Activated naive CD4-positive, alpha-beta T cell treated with anti-CD3 and anti-CD28 coated beads, Interleukin-2, amount 50 U/mL, for 72 hours (primary cell): Measurements from ENCODE around the gene P2RY13. TPM values are rescaled to one million over a fixed set of nuclear protein-coding genes. Genes with fewer than 3 reads are reported as not detected.
A peak's percentile ranks its signal among the peaks of the same experiment; 100 is the strongest.

Source experiments
- ATAC-seq, 2 donors: fragments of 150-1000 bp; cut with Tn5 transposase; 2 replicates each; pipeline ENCODE4 v1.10.0; 2021; ENCODE audit warnings: mild to moderate bottlenecking in 2 of 2, moderate library complexity in 2 of 2
- DNase-seq, 2 donors: peaks; one replicate each; pipeline ENCODE4 v3.0.0; 2021 to 2022; ENCODE audit warnings: low spot score in 2 of 2
- H3K27ac Mint-ChIP-seq, 2 donors: one replicate each; pipeline ENCODE4 v1.8.0; 2022; ENCODE audit warnings: mild to moderate bottlenecking in 2 of 2, mixed read lengths in 2 of 2
- H3K36me3 Mint-ChIP-seq, 2 donors: one replicate each; pipeline ENCODE4 v1.8.0; 2022; ENCODE audit warnings: mixed read lengths in 2 of 2
- H3K9me3 Mint-ChIP-seq, 2 donors: one replicate each; pipeline ENCODE4 v1.8.0; 2022; ENCODE audit warnings: mixed read lengths in 2 of 2
- total RNA-seq, 2 donors: library from RNA; stranded (reverse); gene quantifications; one replicate each; pipeline ENCODE4 v1.2.3, GENCODE V29; 2022

Gene P2RY13
- total RNA-seq, 2 donors from 2014 or later, result not detected

DNA sequence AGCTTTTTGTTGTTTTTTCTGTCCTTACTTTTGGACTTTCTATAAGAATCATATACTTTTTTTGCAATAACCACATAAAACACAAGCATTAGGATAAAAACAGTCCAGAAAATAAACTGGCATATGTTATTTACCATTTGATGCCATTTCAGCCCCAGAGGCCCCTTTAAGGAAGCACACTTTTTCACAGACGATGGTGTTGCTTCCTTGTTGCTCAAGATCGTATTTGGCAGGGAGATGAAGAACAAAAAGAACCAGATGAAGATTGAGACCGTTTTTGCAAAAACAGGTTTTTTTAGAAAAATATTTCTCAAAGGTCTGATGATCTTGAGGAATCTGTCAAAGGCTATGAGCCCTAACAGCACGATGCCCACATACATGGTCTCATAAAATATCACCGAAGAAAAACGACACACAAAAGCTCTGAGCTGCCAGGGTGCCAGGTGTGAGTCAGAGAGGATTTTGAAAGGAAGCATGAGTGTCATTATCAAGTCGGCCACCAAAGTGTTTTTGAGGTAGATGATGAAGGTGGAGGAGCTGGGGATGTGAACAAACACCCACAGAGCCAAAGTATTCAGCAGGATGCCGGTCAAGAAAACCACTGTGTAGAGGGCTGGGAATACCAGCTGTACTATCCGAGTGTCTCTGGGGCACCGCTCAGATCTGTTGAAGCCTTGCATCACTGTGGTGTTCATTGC, 902 bp downstream of the P2RY13 start:
- Mint-ChIP-seq H3K9me3 (no peaks in the 10 kb centered on the region), H3K36me3 (no peaks in the 10 kb centered on the region), H3K27ac (no peak overlapping the region)
- ATAC-seq (peak; percentile 79 to 89), DNase-seq (no peak)

DNA sequence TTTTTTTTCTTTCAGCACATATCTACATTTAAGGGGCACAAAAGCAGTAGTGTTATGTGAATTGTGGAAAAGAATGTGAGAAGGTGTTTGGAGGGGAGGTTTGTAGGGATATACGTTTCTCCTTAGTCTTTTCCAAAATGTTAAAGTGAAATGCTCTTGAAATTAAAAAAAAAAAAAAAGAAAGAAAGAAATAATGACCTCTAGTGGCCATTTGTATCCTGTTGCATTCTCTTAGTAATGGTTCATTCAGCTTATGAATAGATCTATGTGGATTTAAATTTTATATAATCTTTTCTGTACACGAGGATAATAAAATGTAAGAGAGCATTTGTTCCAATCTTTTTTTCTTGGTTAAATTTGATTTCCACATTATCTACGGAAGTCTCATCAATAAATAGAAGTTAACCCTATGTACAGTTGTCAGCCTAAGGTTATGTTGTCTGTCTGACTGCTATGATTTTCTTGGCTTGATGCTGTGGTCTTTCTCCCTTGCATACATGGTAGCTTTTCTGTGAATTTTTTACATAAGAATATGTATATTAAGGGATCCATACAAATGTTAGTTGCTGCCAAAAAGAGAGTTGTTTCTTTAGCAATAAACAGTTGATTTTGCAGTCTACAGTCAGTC, 1.7 kb downstream of the P2RY13 start:
- peaks cover 0 to 7% of the 10 kb centered on the region in 2 donors for H3K36me3 Mint-ChIP-seq
- H3K9me3 Mint-ChIP-seq, result peaks cover 3 to 6% of the 10 kb centered on the region in 2 donors
- ATAC-seq, result peak in 1 of 2 donors; percentile 20
- H3K27ac Mint-ChIP-seq, result no peak overlapping the region
- DNase-seq, result no peak

DNA sequence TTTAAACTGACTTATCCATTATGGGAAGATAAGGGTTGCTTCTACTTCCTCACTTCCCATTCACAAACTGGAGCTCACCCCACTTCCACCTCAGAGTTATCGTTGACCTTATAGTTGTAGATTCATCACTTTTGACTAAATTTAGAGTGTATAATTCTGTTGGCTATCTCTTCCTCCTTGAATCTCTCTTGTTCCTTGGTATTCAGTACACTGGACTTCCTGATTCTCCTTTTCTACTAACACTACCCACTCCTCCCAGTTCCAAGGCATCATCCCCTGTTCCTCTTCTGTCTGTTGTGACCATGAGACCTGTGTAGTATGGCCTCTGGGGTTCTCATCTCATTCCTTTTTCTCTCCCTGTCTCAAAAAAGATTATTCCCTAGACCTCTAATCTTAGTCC, 6.8 kb downstream of the P2RY13 start:
- H3K9me3 Mint-ChIP-seq, result peaks cover 3 to 9% of the 10 kb centered on the region in 2 donors
- ATAC-seq (no peak), DNase-seq (no peak)
- no peak overlapping the region for H3K27ac Mint-ChIP-seq
- H3K36me3 Mint-ChIP-seq, result peaks cover 0 to 7% of the 10 kb centered on the region in 2 donors

DNA sequence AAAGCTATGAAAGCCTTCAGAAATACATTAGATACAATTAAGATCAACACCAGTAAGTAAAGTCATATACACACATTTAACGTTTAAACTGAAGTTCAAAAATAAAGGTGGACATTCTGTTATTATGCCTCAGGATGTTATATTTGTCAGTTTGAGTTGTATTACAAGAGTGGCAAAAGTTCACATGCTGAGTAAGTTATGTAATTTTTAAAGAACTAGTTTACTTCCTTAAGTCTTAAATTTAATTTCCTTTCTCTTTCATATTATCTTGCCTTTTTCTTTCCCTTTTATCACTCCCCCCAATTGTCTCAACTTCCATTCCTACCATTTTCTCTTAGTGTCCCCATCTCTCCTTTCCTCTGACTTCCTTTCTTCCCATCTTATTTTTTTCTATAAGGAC, 7.8 kb downstream of the P2RY13 start:
- ATAC-seq (no peak), DNase-seq (no peak)
- H3K9me3 Mint-ChIP-seq, result peaks cover 3 to 9% of the 10 kb centered on the region in 2 donors
- peaks cover 0 to 7% of the 10 kb centered on the region in 2 donors for H3K36me3 Mint-ChIP-seq
- no peak overlapping the region for H3K27ac Mint-ChIP-seq

DNA sequence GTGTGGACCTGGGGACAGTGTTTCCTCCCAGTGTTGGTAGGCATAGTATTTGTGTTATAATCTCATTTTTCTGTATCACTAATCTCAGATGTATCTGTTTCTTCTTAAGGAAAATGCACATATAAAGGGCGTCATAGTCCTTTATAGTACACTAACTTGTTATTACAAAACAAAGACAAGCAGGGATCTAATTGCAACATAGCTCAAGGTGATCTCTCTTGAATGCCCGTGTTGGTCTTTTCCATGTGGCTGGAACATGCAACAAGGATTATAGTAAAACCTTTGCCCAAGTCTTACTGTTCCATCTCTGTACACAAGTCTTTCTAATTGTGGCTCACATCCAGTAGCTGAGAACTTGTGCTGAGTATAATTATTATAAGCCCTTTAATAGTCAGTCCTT, 9.2 kb downstream of the P2RY13 start:
- H3K36me3 Mint-ChIP-seq, result peaks cover 0 to 7% of the 10 kb centered on the region in 2 donors
- DNase-seq (no peak), ATAC-seq (no peak)
- peaks cover 3 to 9% of the 10 kb centered on the region in 2 donors for H3K9me3 Mint-ChIP-seq
- H3K27ac Mint-ChIP-seq, result no peak overlapping the region

DNA sequence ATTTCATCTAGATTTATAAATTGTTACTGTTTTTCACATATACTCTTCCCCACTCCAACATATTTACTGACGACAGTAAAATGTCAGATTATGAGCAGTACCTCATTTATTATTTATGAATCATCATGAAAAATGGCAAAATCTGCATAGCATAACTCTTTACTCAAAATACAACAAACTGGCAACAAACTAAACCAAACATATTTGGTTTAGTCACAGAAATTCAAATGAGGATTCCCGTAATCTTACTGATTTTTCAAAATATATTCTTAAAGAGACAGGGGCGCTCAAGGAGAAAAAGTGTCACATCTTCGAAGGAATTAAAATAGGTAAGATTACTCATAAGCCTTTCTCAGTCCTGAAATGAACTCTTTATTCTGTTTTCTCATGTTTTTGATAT, 9.7 kb downstream of the P2RY13 start:
- H3K27ac Mint-ChIP-seq, result peak overlapping the region in 1 of 2 donors; percentile 27

DNA sequence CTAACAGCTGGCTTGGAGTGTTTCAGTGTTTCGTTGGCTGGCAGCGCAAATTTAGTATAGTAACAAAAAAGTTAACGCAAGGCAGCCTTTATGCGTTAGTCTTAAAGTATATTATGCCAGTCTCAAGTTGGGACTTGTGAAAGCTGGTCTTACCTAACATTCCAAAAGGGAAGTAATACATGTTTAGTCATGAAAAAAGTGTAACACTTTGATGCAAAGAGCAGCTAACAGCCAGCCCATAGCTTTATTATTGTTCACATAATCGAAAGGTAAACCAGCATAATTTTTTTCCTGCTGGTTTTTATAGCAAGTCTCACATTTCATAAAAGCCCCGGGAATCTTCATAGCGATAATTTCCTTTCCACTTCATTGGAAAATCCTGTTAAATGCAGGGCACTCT, 10.4 kb downstream of the P2RY13 start:
- no peak for ATAC-seq
- no peak overlapping the region for H3K27ac Mint-ChIP-seq
- DNase-seq, result no peak

More for the DNA sequence above, 9.7 kb downstream of the P2RY13 start:
- Mint-ChIP-seq H3K9me3 (peaks cover 3 to 9% of the 10 kb centered on the region in 2 donors), H3K36me3 (peaks cover 0 to 7% of the 10 kb centered on the region in 2 donors)
- DNase-seq, result no peak
- ATAC-seq, result peak in 1 of 2 donors; percentile 58

DNA sequence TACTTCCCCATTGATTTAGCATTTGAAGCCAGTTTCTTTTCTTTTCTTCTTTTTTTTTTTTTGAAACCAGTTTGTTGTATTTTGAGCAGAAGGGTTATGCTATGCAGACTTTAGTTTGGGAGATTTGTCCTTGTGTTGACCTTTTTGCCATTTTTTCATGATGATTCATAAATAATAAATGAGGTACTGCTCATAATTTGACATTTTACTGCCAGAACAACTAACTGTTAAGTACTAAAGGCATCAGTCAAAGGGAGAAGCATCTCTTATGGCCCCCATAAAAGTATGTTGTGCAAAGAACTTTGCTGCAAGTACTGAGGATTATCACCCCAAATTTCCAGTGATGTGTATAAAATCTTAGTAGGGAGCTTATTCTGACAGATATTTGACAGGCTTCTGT, 11.0 kb downstream of the P2RY13 start:
- ATAC-seq, result no peak
- H3K36me3 Mint-ChIP-seq, result peaks cover 0 to 6% of the 10 kb centered on the region in 2 donors
- no peak for DNase-seq
- no peak overlapping the region for H3K27ac Mint-ChIP-seq
- peaks cover 3 to 9% of the 10 kb centered on the region in 2 donors for H3K9me3 Mint-ChIP-seq

More for the DNA sequence above, 10.4 kb downstream of the P2RY13 start:
- H3K9me3 Mint-ChIP-seq, result peaks cover 3 to 9% of the 10 kb centered on the region in 2 donors
- H3K36me3 Mint-ChIP-seq, result peaks cover 0 to 7% of the 10 kb centered on the region in 2 donors

DNA sequence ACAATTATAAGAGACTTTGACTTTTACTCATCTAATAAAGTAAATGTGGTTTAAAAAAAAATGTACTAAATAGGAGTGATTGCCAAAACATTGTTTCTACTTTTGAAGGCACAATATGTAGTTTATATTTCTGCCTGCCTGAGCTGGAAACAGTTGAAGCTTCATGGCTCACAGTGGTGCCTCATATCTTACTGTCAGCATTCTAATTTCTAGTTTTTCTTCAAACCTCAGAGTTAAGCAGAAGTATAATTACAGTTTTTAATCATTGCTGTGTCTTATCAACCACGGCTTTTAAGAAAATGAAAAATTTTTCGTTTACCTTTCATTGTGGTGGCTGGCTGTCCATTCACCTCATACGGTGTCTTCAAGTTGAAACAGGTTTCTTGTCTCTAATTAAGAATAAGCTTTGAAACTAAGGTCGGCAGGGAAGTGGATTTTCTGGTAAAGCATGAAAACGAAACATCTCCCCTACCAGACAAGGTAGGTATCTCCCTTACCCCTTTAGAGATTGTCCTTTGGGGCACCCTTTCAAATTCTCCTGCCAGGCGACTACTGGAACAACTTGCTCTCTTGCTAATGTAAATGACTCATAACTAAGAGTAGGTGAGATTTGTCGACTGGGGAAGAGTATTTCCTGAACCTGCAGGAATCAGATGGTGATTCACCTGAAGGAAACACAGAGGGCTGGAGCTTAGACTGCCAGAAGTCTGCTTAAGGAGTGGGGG, 12.9 kb downstream of the P2RY13 start, which contains the start of gene GPR87:
GPR87 (minus strand) TSS at position 554 of the 725 bp plus-strand sequence. CDS start 16,720 bp downstream, outside the sequence.
- Mint-ChIP-seq H3K9me3 (no peaks in the 10 kb centered on the region), H3K27ac (peak within 1 kb of the TSS; percentile 58 to 81), H3K36me3 (no peaks in the 10 kb centered on the region)
- peak; percentile 85 to 86 for ATAC-seq
- peak; percentile 41 to 55 for DNase-seq

DNA sequence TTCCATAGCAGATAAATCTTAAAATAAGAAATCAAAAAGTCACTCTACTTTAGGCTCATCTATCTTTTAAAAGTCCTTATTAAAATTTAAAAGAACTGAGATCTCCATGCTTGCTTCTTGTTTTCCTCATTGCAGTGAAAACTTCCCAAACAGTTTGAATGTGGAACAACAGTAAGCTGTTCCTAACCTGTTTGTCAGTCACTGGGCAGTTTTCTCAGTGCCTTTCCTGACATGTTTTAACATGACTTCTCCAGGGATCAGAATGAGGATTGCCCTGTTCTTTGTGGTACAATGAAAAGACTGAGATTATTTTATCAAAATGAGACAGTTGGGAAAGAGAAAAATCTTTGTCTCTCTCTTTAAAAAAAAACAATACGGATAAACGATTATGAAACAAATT, 13.5 kb downstream of the P2RY13 start:
- H3K9me3 Mint-ChIP-seq, result no peaks in the 10 kb centered on the region
- no peak for ATAC-seq
- peak overlapping the region; percentile 58 to 81 for H3K27ac Mint-ChIP-seq
- H3K36me3 Mint-ChIP-seq, result no peaks in the 10 kb centered on the region
- DNase-seq, result no peak

DNA sequence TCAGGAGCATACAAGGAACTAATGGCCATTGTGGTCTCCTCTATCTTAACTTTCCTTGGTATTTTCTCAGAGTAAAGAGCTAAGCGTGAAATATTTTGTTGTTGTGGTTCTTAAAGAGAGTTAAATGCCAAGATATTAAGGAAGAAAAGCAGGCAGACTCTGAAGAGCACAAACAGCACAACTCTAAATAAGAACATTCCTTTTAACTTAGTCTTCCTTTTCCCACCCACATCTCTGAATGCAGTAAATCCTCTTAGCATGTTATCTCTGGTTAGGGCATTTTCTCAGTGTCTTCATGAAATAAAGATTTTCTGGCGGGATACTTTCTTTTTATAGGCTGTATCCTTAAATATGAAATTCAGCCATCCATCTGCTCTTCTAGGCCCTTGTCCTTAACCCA, 14.2 kb downstream of the P2RY13 start:
- DNase-seq (no peak), ATAC-seq (no peak)
- Mint-ChIP-seq H3K36me3 (no peaks in the 10 kb centered on the region), H3K9me3 (no peaks in the 10 kb centered on the region), H3K27ac (peak overlapping the region in 1 of 2 donors; percentile 58)

DNA sequence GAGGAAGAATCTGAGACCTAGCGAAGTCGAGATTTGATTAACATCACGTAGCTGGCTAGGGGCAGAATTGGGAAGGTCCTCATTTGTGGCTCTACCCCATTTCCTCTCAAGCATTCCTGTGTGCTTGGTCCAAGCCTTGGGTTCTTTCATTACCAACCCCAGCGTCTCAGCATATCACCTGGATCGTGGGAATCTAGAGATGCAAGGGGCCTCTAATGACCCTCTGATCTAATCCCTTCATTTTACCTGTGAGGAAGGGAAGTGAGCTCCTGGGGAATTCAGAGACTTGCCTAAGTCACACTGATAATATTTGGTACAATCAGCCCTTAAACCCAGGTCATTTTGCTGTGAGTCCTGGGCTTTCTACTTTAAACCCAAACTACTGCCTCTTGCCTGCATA, 14.8 kb downstream of the P2RY13 start:
- no peak overlapping the region for H3K27ac Mint-ChIP-seq
- ATAC-seq (no peak), DNase-seq (no peak)
- H3K9me3 Mint-ChIP-seq, result no peaks in the 10 kb centered on the region
- H3K36me3 Mint-ChIP-seq, result no peaks in the 10 kb centered on the region

DNA sequence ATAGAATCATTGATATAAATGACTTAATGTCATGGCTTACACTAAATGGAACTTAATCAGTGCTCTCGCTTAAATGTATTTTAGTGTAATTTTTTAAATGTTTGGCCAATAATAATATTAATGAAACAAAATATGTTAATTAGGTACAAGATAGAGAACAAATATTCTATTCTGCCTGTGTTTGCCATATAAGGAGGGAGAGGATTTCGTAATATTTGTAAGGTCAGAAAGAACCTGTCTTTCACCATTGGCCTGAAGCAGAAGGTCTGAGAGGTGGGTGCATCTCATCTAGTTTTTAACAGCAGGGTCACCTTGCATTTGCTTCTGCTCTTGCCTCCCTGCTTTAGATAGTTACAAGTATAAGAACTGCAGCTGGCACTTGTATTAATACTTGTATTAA, 15.2 kb downstream of the P2RY13 start:
- ATAC-seq, result no peak
- Mint-ChIP-seq H3K27ac (no peak overlapping the region), H3K36me3 (no peaks in the 10 kb centered on the region), H3K9me3 (no peaks in the 10 kb centered on the region)
- DNase-seq, result no peak

DNA sequence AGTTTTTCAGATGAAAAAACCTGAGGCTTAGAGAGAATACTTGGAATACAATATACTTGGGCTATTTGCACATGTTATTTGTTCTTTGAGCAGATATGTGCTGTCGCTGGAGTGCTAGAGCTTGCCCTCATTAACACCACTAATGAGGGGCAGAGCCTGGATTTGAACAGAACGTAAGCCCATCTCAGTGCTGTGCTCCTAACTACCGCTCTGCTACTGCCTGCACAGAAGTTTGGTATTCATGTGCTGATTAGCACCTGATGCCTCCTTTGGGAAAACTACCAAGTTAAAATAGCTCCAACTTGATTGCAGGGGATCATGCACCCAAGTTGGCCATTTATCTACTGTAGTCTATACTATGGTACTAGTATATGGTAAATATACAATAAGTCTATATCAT, 16.4 kb downstream of the P2RY13 start:
- no peak for DNase-seq
- Mint-ChIP-seq H3K36me3 (no peaks in the 10 kb centered on the region), H3K9me3 (no peaks in the 10 kb centered on the region), H3K27ac (no peak overlapping the region)
- no peak for ATAC-seq

DNA sequence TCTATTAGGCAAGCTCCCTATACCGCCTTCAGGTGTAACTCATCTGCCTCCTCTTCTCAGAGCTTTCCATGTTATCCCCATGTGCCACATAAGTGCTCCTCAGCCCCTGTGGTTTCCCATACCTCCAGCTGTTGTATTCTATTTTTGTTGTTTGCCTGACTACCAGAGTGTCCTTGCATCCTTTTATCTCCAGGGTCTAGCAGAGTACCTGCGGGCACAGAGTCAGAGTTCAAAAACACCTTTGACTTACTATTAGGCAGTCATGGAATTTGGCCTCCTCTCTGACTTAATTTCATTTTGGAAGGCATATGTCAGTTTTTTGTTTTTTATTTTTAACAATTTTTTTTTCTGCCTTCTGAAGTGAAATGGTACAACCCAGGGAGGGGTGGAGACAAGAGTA, 19.8 kb downstream of the P2RY13 start:
- ATAC-seq (no peak), DNase-seq (no peak)
- no peak overlapping the region for H3K27ac Mint-ChIP-seq
- H3K9me3 Mint-ChIP-seq, result no peaks in the 10 kb centered on the region
- no peaks in the 10 kb centered on the region for H3K36me3 Mint-ChIP-seq

DNA sequence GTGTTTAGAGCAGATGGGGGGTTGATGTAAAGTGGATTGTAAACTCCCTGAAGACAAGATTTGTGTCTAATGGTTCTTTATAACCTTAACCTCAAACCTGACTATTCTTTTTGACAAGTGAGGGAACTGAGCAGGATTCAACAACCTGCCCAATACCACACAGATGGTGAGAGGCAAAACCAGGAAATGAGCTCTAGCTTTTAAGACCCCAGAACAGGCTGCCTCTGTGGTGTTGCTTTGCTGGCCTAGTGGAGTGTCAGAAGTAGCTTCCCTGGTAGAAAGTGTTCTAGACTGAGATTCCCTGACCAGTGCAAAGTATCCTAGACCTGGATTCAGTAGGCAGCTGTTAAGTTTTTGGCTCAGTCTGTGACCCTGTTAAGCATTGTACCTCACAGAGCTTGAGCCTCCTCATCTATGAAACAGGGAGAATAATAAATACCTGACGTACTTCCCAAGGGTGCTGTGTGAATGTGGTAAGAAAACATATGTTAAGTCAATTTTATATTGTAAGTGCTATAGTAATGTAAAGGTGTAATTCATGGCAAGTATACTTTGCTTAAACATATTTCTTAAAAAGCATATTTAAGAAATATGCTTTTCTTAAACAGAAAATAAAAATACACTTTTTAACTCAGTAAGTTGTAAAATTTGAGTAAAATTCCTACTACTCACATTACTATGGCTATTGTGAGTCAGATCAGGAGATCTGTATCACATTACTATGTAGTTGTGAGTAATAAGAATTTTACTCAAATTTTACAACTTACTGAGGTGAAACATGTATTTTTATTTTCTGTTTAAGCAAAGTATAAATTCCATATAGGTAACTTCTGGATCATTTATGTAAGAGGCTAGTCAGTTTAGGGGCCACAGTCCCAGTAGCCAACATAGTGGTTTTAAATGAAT, 21.5 kb downstream of the P2RY13 start:
- DNase-seq (no peak), ATAC-seq (peak; percentile 38 to 73)
- peak overlapping the region; percentile 75 to 76 for H3K27ac Mint-ChIP-seq
- peaks cover 0 to 12% of the 10 kb centered on the region in 2 donors for H3K36me3 Mint-ChIP-seq
- no peaks in the 10 kb centered on the region for H3K9me3 Mint-ChIP-seq
